ENCODE measurements around the gene TAAR9. TPM values are rescaled to one million over a fixed set of nuclear protein-coding genes. Genes with fewer than 3 reads are reported as not detected.

The TAAR9 gene
- total and polyA plus RNA-seq, 10 donors: not detected

DNA sequence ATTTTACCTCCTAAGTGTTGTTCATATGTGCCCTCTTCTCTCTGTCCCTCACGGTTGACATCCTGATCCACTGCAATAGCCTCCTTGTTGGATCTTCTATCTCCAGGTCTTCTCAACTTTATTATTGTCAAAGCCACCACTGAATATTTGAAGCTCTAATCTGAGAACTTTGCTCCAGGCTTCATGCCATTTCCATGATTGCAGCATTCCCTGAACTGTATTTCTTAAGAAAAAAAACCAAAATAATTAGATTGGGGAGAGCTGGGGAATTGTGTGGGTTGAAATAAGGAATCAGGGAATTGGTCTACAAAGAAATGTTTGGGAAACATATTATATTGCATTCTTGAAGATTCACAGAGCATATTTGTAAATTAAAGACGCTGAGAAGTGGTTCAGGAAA is 22.7 kb upstream of the TAAR9 start:
- Histone ChIP-seq H3K27ac (no peak overlapping the region), H3K27me3 (replicated peaks in 1 of 7) (no peaks in the 10 kb centered on the region), H3K9me3 (no peaks in the 10 kb centered on the region), H3K4me3 (no peak overlapping the region), H3K36me3 (no peaks in the 10 kb centered on the region), H3K4me1 (peaks cover 7 to 38% (median 29%) of the 10 kb centered on the region in 6 donors)
- DNase-seq: no peak
- no peak for TF ChIP-seq POLR2A (IDR thresholded peaks at IDR 0.05)
- TF ChIP-seq POLR2AphosphoS5 (IDR thresholded peaks at IDR 0.05): no peak
- TF ChIP-seq, protein P1, sequence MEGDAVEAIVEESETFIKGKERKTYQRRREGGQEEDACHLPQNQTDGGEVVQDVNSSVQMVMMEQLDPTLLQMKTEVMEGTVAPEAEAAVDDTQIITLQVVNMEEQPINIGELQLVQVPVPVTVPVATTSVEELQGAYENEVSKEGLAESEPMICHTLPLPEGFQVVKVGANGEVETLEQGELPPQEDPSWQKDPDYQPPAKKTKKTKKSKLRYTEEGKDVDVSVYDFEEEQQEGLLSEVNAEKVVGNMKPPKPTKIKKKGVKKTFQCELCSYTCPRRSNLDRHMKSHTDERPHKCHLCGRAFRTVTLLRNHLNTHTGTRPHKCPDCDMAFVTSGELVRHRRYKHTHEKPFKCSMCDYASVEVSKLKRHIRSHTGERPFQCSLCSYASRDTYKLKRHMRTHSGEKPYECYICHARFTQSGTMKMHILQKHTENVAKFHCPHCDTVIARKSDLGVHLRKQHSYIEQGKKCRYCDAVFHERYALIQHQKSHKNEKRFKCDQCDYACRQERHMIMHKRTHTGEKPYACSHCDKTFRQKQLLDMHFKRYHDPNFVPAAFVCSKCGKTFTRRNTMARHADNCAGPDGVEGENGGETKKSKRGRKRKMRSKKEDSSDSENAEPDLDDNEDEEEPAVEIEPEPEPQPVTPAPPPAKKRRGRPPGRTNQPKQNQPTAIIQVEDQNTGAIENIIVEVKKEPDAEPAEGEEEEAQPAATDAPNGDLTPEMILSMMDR (IDR thresholded peaks at IDR 0.05 in 8 of 11, conservative IDR thresholded peaks at IDR 0.05 in 3 of 11): no peak
- intact Hi-C loops (cut with DNase I; ENCODE audit: low total_unique reads): no loop called here
- 56 to 89% (median 83%) methylated on average over 2 of the region's 2 CpGs for WGBS, 5 donors

DNA sequence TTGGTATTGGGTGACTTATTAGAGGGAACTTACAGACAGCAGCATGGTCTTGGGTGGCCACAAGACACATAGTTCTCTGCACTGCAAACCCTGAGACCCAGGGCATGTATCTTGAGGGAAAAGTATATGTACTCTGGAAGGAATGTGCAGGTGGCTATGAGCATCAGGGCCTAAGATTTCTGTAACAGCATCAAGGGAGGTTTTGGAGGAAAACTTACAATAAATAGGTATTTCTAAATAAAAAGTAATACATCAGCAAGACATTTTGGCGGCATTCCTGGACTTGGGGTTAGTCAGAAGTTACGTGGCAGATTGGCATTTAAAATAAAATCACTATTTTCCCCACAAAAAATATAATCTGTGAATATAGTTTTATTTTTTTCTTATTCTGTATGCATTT is 17.1 kb upstream of the TAAR9 start:
- H3K27ac ChIP-seq: no peak overlapping the region
- TF ChIP-seq, protein P1 (IDR thresholded peaks at IDR 0.05 in 8 of 11, conservative IDR thresholded peaks at IDR 0.05 in 3 of 11): no peak
- TF ChIP-seq POLR2A (IDR thresholded peaks at IDR 0.05): no peak
- no peak for TF ChIP-seq POLR2AphosphoS5 (IDR thresholded peaks at IDR 0.05)
- H3K4me1 ChIP-seq: no peaks in the 10 kb centered on the region
- no peak overlapping the region for H3K4me3 ChIP-seq
- no peak for DNase-seq
- 47 to 81% (median 69%) methylated on average over 2 of the region's 2 CpGs for WGBS, 5 donors
- no peaks in the 10 kb centered on the region for H3K9me3 ChIP-seq
- no peaks in the 10 kb centered on the region for H3K27me3 ChIP-seq (replicated peaks in 1 of 7)
- no peaks in the 10 kb centered on the region for H3K36me3 ChIP-seq
- intact Hi-C loops (cut with DNase I; ENCODE audit: low total_unique reads): no loop called here

DNA sequence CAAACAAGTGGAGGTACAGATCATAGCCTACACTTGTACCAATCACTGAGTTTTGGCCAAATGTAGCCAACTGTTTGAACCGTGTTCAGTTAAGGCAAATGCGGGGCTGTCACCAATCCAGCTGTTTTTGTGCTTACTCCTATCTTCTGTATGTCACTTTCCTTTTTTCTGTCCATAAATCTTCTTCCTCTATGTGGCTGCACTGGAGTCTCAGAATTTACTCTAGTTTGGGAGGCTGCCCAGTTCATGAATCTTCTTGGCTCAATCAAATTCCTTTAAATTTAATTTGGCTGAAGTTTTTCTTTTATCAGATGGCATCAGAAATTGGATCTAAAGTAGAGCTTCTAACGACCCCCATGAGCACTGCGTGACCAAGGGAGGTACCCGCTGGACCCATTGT is 13.4 kb upstream of the TAAR9 start:
- DNase-seq: no peak
- H3K4me1 ChIP-seq: peaks cover 0 to under 1% (median 0%) of the 10 kb centered on the region in 6 donors
- no peaks in the 10 kb centered on the region for H3K36me3 ChIP-seq
- H3K4me3 ChIP-seq: no peak overlapping the region
- H3K27me3 ChIP-seq (replicated peaks in 1 of 7): peaks cover 0 to 3% (median 0%) of the 10 kb centered on the region in 7 donors
- TF ChIP-seq POLR2A (IDR thresholded peaks at IDR 0.05): no peak
- TF ChIP-seq, protein P1 (IDR thresholded peaks at IDR 0.05 in 8 of 11, conservative IDR thresholded peaks at IDR 0.05 in 3 of 11): no peak
- TF ChIP-seq POLR2AphosphoS5 (IDR thresholded peaks at IDR 0.05): no peak
- WGBS, 5 donors: 83 to 93% (median 92%) methylated on average over 5 of the region's 5 CpGs
- no peak overlapping the region for H3K27ac ChIP-seq
- H3K9me3 ChIP-seq: no peaks in the 10 kb centered on the region
- intact Hi-C loops (cut with DNase I; ENCODE audit: low total_unique reads): no loop called here

DNA sequence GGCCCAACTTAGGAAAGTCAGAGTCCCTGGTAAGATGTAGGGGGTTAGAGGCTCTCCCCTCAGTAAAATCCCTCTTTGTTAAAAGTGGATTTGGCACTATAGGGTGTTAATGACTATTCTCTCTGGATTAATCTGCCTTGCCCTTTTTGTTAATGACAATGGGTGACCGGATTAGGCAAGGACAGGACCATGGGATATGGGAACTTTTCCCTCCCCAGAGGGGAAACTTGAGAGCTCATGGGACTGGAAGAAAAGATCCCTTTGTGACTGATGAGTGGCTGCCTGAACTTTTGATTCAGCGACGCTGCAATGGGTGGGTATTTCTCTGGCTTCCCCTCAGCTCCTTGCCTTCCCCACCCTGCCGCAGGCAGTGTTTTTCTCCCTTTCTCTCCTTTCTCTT is 12.2 kb upstream of the TAAR9 start:
- H3K4me1 ChIP-seq: peaks cover 0 to 10% (median 4%) of the 10 kb centered on the region in 6 donors
- WGBS, 5 donors: 73 to 93% (median 78%) methylated on average over 4 of the region's 4 CpGs
- TF ChIP-seq POLR2A (IDR thresholded peaks at IDR 0.05) (no peak), POLR2AphosphoS5 (IDR thresholded peaks at IDR 0.05) (no peak)
- TF ChIP-seq, protein P1 (IDR thresholded peaks at IDR 0.05 in 8 of 11, conservative IDR thresholded peaks at IDR 0.05 in 3 of 11): no peak

More for the DNA sequence above, 12.2 kb upstream of the TAAR9 start:
- H3K36me3 ChIP-seq: no peaks in the 10 kb centered on the region
- no peak overlapping the region for H3K4me3 ChIP-seq
- no peak for DNase-seq
- H3K9me3 ChIP-seq: no peaks in the 10 kb centered on the region
- H3K27me3 ChIP-seq (replicated peaks in 1 of 7): peaks cover 0 to 7% (median 0%) of the 10 kb centered on the region in 7 donors
- intact Hi-C loops (cut with DNase I; ENCODE audit: low total_unique reads): no loop called here
- no peak overlapping the region for H3K27ac ChIP-seq

Data from spleen (tissue), 11 donors.